ENCODE data around the gene MSI1. TPM values are rescaled to one million over a fixed set of nuclear protein-coding genes. Genes with fewer than 3 reads are reported as not detected.

Gene MSI1
- total and polyA plus RNA-seq, 2 of the 13 experiments (the other 11 are each of a cell fraction or from before 2014, with no cell fraction given): 0.09 to 0.46 TPM

- TF ChIP-seq ZNF407 (CRISPR knock-in tag; IDR thresholded peaks at IDR 0.05; ENCODE audit: not compliant biosample characterization): no peak
- no peak for TF ChIP-seq JUNB (CRISPR knock-in tag; IDR thresholded peaks at IDR 0.05; ENCODE audit: borderline replicate concordance)
- no peak for TF ChIP-seq ZNF329 (CRISPR knock-in tag; IDR thresholded peaks at IDR 0.05; ENCODE audit: low read depth)
- TF ChIP-seq HMGXB3 (CRISPR knock-in tag; IDR thresholded peaks at IDR 0.05; ENCODE audit: borderline replicate concordance): no peak
- no peak for TF ChIP-seq ZNF17 (CRISPR knock-in tag; IDR thresholded peaks at IDR 0.05)
- TF ChIP-seq ZBTB34 (CRISPR knock-in tag; IDR thresholded peaks at IDR 0.05): no peak
- no peak for TF ChIP-seq HNF1B (CRISPR knock-in tag; IDR thresholded peaks at IDR 0.05)
- no peak for TF ChIP-seq ZNF782 (CRISPR knock-in tag; IDR thresholded peaks at IDR 0.05; ENCODE audit: borderline replicate concordance)
- no peak for TF ChIP-seq JUN (CRISPR knock-in tag; IDR thresholded peaks at IDR 0.05)
- TF ChIP-seq KDM6A (CRISPR knock-in tag; IDR thresholded peaks at IDR 0.05; ENCODE audit: low read depth): no peak
- TF ChIP-seq ERF (CRISPR knock-in tag; IDR thresholded peaks at IDR 0.05): no peak
- no peak for TF ChIP-seq ZNF451 (CRISPR knock-in tag; IDR thresholded peaks at IDR 0.05)
- TF ChIP-seq SNAI1 (CRISPR knock-in tag; IDR thresholded peaks at IDR 0.05; ENCODE audit: borderline replicate concordance): no peak
- TF ChIP-seq ZNF253 (CRISPR knock-in tag; IDR thresholded peaks at IDR 0.05; ENCODE audit: borderline replicate concordance): no peak
Observed at GRCh38 chr12:120363274-120363855, 5.6 kb downstream of the MSI1 start (continued).
